Stomach smooth muscle (tissue), 2 donors: ENCODE results near the gene COL19A1.

Source experiments
- H3K27ac ChIP-seq: one replicate; pipeline ENCODE4 v1.7.0; 2013; ENCODE audit warnings: mild to moderate bottlenecking, low read length, inconsistent platforms
- H3K27me3 ChIP-seq, 2 donors: one replicate each; pipeline ENCODE4 v1.7.0; 2013; ENCODE audit warnings: low read length in 2 of 2; ENCODE audit not compliant: insufficient read depth in 2 of 2, control insufficient read depth in 1 of 2
- H3K36me3 ChIP-seq, 2 donors: one replicate each; pipeline ENCODE4 v1.7.0; 2013; ENCODE audit warnings: low read length in 2 of 2; ENCODE audit not compliant: control insufficient read depth in 2 of 2, insufficient read depth in 2 of 2
- H3K4me1 ChIP-seq: one replicate; pipeline ENCODE4 v1.7.0; 2013; ENCODE audit warnings: low read length; ENCODE audit not compliant: control insufficient read depth, insufficient read depth
- H3K4me3 ChIP-seq, 2 donors: one replicate each; pipeline ENCODE4 v1.7.0; 2013; ENCODE audit warnings: low read length in 2 of 2
- H3K9ac ChIP-seq, 2 donors: one replicate each; pipeline ENCODE4 v1.7.0; 2013; ENCODE audit warnings: low read length in 2 of 2, mild to moderate bottlenecking in 1 of 2
- H3K9me3 ChIP-seq, 2 donors: one replicate each; pipeline ENCODE4 v1.7.0; 2013; ENCODE audit warnings: low read length in 2 of 2; ENCODE audit not compliant: control insufficient read depth in 2 of 2
- donor health status: healthy.
- donor health status: Pancreatic carcinoma.

The COL19A1 gene

DNA sequence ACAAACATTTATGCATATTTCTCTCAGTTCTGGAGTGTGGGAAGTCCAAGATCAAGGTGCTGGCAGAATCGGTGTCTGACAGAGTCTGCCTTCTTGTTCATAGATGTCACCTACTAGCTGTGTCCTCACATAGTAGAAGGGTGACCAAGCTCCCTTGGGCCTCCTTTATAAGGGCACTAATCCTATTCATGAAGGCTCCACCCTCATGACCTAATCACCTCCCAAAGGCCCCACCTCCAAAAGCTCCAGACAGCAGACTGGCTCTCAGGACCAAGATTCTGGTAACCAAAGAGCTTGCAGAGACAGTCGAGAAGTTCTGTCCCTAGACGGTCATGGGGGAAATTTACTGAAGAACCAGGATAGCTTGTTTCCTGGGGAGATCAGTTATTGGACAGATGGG is 297.4 kb downstream of the COL19A1 start:
- no peak overlapping the region for H3K9ac ChIP-seq
- no peaks in the 10 kb centered on the region for H3K27me3 ChIP-seq
- H3K36me3 ChIP-seq, result no peaks in the 10 kb centered on the region
- no peak overlapping the region for H3K27ac ChIP-seq
- no peak overlapping the region for H3K4me3 ChIP-seq
- H3K4me1 ChIP-seq, result no peaks in the 10 kb centered on the region
- no peaks in the 10 kb centered on the region for H3K9me3 ChIP-seq

DNA sequence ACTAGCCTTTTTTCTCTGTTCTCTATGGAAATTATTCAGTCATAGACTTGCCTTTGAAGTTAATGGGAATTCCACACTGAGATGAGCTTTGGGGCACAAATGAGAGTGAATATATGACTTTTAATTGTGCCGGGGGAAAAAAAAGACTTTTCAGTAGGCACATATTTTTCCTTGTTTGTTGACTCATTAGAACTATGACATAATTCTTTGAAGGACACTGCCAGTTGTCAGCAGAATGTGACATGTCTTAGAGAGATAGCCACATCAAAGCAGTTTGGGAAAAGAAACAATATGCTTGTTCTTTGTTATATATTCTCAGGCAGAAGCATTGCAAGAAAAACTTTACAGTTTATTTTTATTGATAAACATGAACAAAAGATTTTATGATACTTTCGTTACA is 298.2 kb downstream of the COL19A1 start:
- Histone ChIP-seq H3K9ac (no peak overlapping the region), H3K36me3 (no peaks in the 10 kb centered on the region), H3K27ac (no peak overlapping the region), H3K27me3 (no peaks in the 10 kb centered on the region), H3K4me1 (no peaks in the 10 kb centered on the region), H3K9me3 (no peaks in the 10 kb centered on the region), H3K4me3 (no peak overlapping the region)

DNA sequence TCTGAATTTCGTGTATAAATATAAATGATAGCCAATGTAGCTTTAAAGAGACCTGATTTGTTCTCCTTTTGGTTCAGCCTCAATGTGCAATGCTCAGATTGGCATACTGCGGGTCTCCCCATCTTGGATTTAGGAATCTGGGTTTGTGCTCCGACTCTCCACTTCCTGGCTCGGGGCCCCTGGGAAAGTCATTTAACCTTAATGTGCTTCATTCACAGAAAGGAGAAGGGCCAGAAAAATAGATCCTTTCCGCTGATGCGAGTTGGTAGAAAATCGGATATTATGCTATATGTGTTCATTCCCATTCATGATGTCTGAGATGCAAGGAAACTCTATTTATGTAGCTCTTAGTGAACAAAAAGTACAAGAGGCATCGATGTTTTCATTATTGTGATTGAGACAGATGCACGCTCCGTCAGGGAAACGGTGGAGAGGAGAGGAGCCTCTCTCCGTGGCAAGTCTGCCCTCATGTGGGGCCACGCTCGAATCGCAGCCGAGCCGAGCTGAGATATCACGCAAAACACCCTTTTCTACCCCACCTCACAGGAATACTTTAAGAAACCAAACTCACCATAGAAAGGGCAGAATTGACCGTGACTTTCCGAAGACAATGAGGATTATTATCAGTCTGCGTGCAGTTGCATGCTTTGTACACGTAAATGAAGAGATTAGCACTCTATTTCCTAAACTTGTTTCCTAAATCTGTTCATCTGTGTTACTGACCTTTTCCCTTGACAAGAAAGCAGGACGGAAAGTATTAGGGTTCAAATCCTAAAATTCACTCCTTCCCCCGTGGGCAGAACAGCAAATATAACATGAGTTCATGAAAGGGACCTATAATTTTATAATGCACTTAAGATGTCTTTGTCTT is 300.0 kb downstream of the COL19A1 start:
- Histone ChIP-seq H3K4me3 (no peak overlapping the region), H3K27ac (no peak overlapping the region), H3K27me3 (no peaks in the 10 kb centered on the region), H3K9ac (no peak overlapping the region), H3K9me3 (no peaks in the 10 kb centered on the region), H3K4me1 (no peaks in the 10 kb centered on the region), H3K36me3 (no peaks in the 10 kb centered on the region)

DNA sequence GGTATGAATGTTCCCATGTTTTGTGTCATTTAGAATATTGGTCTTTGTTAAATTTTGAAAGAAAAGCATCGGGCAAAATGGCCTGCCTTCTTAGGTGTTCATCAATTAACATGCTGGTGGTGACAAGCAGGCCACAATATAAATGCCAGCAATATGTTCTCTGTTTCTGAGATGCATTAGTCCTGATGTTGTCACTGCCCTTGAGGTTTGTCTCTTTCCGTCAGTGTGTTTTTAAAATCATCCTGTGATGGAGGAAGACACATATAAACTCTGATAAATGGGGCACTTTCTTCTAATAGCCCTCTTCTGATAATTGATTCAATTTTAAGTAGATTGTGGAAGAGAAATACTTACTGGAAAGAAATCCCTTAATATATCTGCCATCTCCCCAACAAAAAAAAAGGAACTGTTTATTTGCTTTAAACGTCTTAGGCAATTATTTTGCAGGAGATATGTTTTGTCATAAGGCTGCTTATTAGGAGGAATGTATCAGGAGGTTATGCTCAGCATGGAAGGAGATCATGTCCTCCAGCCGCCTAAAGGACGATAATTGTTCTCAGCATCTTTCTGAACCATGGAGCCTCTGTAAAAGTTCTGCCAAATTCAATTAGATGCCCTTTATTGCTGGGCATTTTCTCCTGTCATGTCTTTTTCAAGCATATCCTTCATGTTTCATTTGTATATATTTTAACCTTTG is 302.5 kb downstream of the COL19A1 start:
- Histone ChIP-seq H3K27me3 (no peaks in the 10 kb centered on the region), H3K4me1 (no peaks in the 10 kb centered on the region), H3K9ac (no peak overlapping the region), H3K36me3 (no peaks in the 10 kb centered on the region), H3K9me3 (no peaks in the 10 kb centered on the region), H3K27ac (no peak overlapping the region), H3K4me3 (no peak overlapping the region)

DNA sequence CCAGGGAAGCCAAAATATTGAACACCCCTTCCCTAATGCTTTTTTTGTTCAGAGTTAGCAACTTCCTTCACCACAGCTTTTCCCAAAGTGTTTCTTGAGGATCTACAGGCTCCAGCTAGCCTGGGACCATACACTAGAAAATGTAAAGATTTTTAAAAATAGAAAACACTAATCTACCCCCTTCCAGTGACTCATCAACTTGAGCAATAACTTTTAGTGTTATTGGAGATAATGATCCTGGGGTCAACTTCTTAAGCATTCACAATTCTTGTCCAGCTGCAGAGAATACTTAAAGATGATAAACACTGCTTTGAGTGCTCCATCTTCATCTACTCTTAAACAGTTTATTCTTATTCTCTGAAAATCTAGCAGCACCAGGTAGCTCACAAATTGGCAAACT is 304.9 kb downstream of the COL19A1 start:
- H3K4me1 ChIP-seq, result no peaks in the 10 kb centered on the region
- no peaks in the 10 kb centered on the region for H3K36me3 ChIP-seq
- H3K9ac ChIP-seq, result no peak overlapping the region
- no peak overlapping the region for H3K27ac ChIP-seq
- H3K9me3 ChIP-seq, result no peaks in the 10 kb centered on the region
- no peaks in the 10 kb centered on the region for H3K27me3 ChIP-seq
- no peak overlapping the region for H3K4me3 ChIP-seq

DNA sequence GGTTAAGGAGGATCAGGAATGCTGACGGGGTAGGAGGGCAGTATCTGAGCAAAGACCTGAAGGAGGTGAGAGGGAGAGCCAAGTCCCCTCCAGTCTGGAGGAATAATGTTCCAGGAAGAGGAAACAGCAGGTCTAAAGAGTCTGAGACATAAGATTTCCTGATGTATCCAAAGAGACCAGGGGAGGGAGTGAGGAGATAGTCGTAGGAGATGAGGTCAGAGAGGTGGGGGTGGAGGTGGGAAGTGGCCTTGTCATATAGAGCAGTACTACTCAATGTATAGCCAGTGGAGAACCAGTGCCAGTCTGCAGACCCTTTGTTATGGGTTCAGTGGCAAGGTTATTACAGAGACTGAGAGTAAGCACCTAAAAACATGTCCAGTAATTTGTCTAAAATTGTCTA is 305.9 kb downstream of the COL19A1 start:
- Histone ChIP-seq H3K27ac (no peak overlapping the region), H3K27me3 (no peaks in the 10 kb centered on the region), H3K9me3 (no peaks in the 10 kb centered on the region), H3K9ac (no peak overlapping the region), H3K36me3 (no peaks in the 10 kb centered on the region), H3K4me1 (no peaks in the 10 kb centered on the region), H3K4me3 (no peak overlapping the region)

DNA sequence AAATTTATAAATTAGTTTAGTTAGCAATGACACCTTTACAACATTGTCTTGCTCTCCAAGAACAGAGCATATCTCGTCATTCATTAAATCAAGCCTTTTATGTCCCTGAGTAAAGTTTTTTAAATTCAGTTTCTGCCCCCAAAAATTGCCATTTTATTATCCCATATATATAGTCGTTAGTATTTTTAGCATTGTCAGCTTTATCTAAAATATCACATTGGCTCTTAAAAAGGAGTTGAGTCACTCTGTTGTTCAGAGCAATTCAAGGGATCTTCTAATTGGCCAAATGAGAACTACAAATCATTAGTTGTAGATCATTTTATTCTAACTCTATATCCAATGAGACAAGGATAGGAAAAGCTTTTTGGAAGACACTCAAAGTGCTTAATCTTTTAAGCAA is 309.4 kb downstream of the COL19A1 start:
- no peak overlapping the region for H3K27ac ChIP-seq
- no peaks in the 10 kb centered on the region for H3K9me3 ChIP-seq
- H3K27me3 ChIP-seq, result no peaks in the 10 kb centered on the region
- H3K4me1 ChIP-seq, result no peaks in the 10 kb centered on the region
- H3K36me3 ChIP-seq, result no peaks in the 10 kb centered on the region
- no peak overlapping the region for H3K4me3 ChIP-seq
- H3K9ac ChIP-seq, result no peak overlapping the region

DNA sequence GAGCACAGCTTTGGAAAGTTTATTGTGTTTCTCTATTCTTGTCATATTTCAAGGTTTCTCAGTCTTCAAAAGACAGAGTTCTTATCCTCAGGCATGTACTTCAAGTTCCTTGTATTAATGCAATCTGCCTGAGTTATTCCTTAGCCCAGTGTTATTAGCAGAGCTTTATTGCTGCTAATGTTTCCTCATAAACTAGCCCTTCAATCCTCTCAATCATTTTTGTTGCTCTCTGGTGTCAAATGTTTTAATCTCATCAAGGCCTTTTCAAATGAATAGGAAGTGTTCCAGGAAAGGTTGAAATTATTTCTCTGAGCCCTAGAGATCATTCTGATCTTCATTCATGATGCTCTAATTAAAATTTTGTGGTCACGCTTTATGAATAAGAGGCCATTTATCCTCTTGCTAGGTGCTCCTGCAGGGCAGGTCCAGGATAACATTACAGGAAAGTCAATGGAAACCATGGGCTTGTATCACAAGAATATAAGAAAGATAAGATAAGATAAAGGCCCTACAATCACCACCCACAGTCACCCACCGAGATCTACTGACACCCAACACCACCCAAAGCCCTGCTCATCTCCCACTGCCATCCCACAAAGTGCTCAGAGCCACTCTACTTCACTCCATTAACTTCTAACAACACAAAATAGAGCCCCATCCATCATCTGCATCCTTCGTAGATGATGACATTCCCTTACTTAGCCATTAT is 310.6 kb downstream of the COL19A1 start:
- no peaks in the 10 kb centered on the region for H3K27me3 ChIP-seq
- no peak overlapping the region for H3K27ac ChIP-seq
- H3K36me3 ChIP-seq, result no peaks in the 10 kb centered on the region
- H3K9me3 ChIP-seq, result no peaks in the 10 kb centered on the region
- no peak overlapping the region for H3K9ac ChIP-seq
- no peaks in the 10 kb centered on the region for H3K4me1 ChIP-seq
- no peak overlapping the region for H3K4me3 ChIP-seq

DNA sequence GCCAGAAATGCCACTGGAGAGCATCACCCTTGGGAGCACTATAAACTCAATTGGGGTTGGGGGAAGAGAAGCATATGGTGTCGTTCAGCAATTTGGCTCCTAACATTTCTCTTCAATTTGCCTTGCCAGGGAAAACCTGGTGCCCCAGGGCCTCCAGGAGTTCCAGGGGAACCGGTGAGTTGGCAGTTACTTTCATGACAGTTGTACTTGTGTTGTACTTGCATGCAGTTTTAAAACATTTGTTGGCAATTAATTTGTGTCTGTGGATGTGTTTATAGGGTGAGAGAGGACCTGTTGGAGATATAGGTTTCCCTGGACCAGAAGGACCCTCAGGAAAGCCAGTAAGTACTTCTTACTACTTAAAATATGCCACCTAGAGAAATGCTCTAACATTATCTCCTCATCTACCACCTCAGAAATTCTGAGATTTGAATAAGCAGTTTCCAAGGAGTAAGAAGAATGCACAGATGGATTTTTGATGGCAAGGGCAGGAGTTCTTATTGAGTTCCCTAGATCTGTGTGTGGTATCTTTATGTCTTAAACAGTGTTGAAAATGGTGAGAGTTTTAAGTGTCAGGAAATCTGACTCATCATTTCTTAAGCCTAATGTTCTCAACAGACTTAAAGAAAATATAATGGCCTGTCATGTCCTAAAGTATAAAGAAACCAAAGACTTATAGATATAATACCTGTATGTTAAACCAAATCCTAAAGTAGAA is 314.0 kb downstream of the COL19A1 start:
- Histone ChIP-seq H3K27me3 (no peaks in the 10 kb centered on the region), H3K36me3 (no peaks in the 10 kb centered on the region), H3K9me3 (no peaks in the 10 kb centered on the region), H3K9ac (no peak overlapping the region), H3K4me1 (no peaks in the 10 kb centered on the region), H3K4me3 (no peak overlapping the region), H3K27ac (no peak overlapping the region)

DNA sequence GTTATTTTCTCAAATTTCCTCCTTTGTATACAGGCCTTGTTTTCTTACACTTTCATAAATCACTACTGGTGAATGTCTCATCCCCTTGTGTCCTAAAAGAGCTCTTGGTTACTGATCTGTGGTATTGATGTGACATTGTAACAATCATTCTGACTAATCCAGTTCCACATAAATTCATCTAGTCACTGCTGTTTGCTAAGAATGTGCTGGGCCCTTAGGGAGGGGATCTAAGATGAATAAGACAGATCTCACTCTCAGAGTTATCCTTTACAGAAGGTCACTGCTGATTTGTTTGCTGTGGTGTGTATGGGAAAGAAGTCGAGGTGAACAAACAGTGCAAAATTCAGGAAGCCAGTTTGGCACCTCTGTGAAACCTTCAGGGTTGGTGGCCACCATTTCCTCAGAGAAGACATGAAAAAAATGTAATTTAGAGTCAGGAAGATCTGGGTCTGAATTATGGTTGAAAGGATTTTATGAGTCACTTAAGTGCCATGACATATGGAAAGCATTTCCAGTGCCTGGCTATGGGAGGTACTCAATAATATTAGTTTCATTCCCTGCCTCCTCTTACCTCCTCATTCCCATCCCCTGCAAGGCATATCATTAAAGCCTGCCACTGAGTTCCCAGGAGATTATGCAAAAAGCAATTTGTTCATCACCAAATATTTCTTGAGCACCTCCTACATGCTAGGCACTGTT is 314.7 kb downstream of the COL19A1 start:
- Histone ChIP-seq H3K9ac (no peak overlapping the region), H3K36me3 (no peaks in the 10 kb centered on the region), H3K4me1 (no peaks in the 10 kb centered on the region), H3K4me3 (no peak overlapping the region), H3K9me3 (no peaks in the 10 kb centered on the region), H3K27me3 (no peaks in the 10 kb centered on the region), H3K27ac (no peak overlapping the region)
